KOPT-K1 (cell line): ENCODE measurements around the gene EPS8.

Source experiments
- H3K27ac ChIP-seq: fragments of 200-600 bp; sonication (generic); 2 replicates; pipeline ENCODE4 v1.5.1; 2016; ENCODE audit warnings: antibody characterized with exemption, mild to moderate bottlenecking, low read depth, low read length; ENCODE audit not compliant: poor library complexity, severe bottlenecking
- H3K36me3 ChIP-seq: fragments of 200-600 bp; sonication (generic); 2 replicates; pipeline ENCODE4 v1.5.1; 2017; ENCODE audit warnings: antibody characterized with exemption, mild to moderate bottlenecking, low read length, moderate library complexity; ENCODE audit not compliant: insufficient read depth
- H3K9me3 ChIP-seq: fragments of 200-600 bp; sonication (generic); 2 replicates; pipeline ENCODE4 v1.5.1; 2017; ENCODE audit warnings: antibody characterized with exemption, low read length, mild to moderate bottlenecking; ENCODE audit not compliant: insufficient read depth, poor library complexity, severe bottlenecking

The EPS8 gene

DNA sequence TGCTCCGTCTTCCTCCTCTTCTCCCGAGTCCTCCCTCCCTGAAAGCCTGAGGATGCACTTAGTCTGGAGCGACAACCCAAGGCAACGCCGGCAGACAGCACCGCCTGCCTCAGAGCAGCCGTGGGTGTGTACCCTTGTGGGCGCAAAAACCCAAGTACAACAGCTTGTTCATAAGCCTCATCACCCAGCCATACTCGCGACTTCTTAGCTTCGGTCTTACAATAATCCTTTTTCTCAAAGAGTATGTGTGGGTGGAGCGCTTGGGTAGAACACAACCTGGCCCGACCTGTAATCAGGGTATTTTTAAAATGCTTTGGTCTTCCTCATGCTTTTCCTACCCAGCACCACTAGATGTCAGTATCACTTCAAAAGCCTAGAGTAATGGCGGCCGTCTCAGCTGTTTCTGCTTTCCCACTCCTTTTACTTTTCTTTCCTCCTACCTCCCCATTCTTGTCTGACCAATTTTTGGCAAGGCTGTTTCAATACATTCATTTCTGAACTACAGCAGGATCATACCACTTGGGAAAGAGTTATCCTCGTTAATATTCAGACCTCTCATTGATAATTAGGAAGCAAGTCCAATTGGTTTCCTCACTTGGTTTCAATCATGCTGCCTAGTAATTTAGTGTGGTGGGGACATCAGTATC is 198.9 kb downstream of the EPS8 start:
- H3K9me3 ChIP-seq, result no peaks in the 10 kb centered on the region
- H3K27ac ChIP-seq, result no peak overlapping the region
- H3K36me3 ChIP-seq, result no peaks in the 10 kb centered on the region

DNA sequence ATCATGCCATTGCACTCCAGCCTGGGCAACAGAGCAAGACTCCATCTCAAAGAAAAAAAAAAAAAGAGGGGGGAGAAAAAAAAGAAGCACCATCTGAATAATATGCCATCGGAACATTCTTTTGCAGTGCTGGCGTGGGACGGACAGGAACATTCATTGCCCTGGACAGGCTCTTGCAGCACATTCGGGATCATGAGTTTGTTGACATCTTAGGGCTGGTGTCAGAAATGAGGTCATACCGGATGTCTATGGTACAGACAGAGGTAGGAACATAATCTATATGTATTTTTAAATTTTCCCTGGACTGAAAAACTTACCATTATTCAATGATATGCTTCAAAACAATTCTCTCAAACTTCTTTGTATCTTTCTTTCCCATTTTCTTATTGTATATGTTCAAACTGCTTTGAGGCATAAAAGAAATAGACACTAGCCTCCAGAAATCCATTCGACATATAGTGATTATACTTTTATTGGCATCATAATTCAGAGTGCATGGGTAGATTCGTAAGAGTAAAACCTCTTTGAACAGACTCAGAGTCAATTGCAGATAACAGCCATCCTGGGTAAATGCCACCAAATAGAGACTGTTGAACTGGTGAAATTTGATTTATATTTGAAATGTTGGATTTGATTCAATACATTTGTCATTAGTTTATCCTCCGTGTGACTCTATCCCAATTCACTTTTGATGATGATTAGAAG is 199.7 kb downstream of the EPS8 start:
- no peak overlapping the region for H3K27ac ChIP-seq
- H3K9me3 ChIP-seq, result no peaks in the 10 kb centered on the region

DNA sequence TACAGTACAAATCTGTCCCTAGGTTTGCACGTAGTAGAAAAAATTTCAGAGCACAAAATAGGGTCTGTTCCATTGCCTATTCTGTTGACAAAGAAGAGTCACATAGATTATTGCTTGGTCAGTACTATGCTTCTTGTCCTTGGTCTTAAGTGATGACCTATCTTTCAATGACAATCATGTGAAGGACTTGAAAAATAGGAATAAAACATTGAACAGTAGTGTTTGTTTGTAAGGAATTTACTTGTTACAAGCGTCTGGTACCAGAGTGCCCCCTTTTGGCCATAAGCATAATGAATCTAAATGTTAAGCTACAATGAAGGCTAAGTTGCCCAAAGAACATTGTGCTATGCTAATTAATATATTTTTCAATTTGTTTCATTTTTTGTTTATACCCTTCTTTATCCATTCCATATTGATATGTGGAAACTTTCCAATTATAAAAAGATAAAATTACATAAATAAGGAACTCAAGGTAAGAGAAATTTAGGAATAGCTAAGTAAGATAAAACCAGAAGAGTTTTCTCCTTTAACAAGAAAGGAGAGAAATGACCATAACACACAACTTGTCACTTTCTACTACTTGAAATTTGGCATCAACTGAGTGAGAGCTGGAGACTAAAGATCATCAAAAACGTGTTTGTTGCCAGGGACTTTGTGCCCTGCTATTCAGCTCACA is 204.7 kb downstream of the EPS8 start:
- Histone ChIP-seq H3K36me3 (no peaks in the 10 kb centered on the region), H3K9me3 (no peaks in the 10 kb centered on the region), H3K27ac (no peak overlapping the region)

More for the DNA sequence above, 199.7 kb downstream of the EPS8 start:
- no peaks in the 10 kb centered on the region for H3K36me3 ChIP-seq

DNA sequence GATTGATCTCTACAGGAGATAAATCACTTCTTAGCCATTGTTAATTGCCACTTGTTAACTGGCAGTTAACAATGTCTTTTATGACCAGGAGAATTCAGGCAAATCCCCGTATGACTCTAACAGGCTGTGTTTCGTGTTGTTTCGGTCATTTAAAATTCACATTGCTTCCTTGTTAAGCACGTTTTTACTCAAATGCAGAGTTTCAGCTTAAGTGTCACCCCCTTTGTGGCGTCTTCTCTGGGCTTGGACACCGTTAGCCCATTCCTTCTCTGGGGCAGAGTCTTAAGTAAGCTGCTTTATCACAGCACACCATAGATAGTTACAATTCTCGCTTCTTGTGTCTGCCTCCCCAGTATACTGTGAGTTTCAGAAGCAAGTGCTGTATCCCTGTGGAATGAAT is 205.4 kb downstream of the EPS8 start:
- H3K36me3 ChIP-seq, result no peaks in the 10 kb centered on the region
- H3K27ac ChIP-seq, result no peak overlapping the region
- H3K9me3 ChIP-seq, result no peaks in the 10 kb centered on the region

DNA sequence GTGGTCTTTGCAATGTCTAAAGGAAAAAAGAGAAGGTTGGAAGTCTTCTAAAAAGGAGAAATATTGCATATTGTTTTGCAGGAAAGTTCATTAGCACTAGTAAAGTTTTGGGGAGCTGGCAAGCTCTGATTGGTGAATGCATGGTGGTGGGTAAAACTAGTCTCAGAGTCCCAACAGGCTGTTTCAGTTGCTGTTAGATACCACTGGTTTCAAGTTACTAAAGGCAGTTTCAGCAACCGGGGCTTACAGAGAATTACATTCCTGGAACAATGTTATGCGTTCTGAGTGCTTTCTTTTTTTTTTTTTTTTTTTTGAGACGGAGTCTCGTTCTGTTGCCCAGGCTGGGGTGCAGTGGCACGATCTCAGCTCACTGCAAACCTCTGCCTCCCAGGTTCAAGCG is 208.2 kb downstream of the EPS8 start:
- H3K27ac ChIP-seq, result no peak overlapping the region
- no peaks in the 10 kb centered on the region for H3K36me3 ChIP-seq
- H3K9me3 ChIP-seq, result no peaks in the 10 kb centered on the region

DNA sequence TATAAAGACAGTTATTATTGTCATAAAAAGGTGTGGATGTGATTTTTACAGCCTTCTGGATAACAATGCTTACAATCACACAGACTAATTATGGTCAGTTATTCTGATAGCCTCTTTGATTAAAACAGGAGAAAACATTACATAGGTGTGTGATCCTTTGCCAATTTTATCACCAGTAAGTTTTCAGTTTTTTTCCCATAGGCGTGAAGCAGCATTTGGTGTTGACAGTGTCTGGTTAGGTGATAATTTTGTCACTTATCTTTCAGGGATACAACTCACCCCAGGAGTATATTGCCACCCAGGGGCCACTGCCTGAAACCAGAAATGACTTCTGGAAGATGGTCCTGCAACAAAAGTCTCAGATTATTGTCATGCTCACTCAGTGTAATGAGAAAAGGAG is 208.8 kb downstream of the EPS8 start:
- Histone ChIP-seq H3K9me3 (no peaks in the 10 kb centered on the region), H3K27ac (no peak overlapping the region), H3K36me3 (no peaks in the 10 kb centered on the region)

DNA sequence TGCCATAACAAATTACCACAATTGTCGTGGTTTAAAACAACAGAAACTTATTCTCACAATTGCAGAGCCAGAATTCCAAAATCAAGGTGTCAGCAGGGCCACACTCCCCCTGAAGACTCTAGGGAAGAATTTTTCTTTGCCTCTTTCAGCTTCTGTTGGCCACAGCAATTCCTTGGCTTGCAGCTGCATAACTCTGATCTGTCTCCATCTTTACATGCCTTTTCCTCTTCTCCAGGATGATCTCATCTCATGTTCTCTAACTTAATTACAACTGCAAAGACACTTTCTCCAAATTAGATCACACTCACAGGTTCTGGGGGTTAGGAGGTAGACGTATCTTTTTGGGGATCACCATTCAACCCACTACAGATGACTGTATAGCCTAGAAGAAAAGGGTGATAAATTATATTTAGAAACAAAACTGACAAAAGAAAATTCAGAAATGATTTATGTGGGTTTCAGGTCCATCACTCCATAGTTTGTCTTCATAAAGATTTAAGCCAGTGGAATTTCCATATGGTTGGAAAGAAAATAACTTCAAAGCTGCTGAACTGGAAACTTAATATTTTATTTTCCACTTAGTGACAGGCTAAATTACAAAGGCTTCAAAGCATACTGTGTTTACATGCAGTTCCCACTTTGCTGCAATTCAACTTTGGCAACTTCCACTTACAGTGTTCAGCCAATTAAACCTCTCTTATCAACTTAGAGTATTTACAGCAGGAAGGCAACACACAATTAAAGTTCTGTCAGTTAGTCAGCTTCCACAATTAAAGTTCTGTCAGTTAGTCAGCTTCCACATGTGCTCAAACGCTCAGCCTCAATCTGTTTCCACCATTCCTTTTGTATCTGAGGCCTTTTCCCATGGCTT is 213.3 kb downstream of the EPS8 start:
- Histone ChIP-seq H3K9me3 (no peaks in the 10 kb centered on the region), H3K36me3 (no peaks in the 10 kb centered on the region), H3K27ac (no peak overlapping the region)

DNA sequence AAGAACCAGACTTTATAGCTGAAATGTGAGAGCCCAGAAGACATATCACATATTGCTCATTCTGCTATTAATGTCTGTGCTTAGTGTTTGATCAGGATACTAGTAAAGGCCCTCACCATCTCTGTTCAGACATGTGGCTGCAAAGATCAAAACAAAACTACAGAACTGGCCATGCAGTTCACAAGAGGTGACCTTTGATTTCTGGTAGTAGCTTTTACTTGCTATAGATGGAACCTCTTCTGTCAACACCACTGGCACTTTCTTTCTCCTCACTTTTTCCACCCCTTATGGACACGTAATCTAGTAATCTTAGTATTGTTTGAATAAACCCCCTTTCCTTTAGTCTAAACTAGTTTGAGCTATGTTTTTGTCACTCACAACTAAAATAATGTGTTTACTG is 214.8 kb downstream of the EPS8 start:
- Histone ChIP-seq H3K9me3 (no peaks in the 10 kb centered on the region), H3K36me3 (no peaks in the 10 kb centered on the region)

More for the DNA sequence above, 214.8 kb downstream of the EPS8 start:
- H3K27ac ChIP-seq, result no peak overlapping the region
